Vagina (tissue), 2 donors: Measurements from ENCODE around the gene COTL1.
"Not testable (repeated sequence)": the region's sequence is repeated elsewhere in the genome, so short reads cannot be mapped to it uniquely, and the experiment has no call there.

Experiments
- POLR2A ChIP-seq, 2 donors: fragments of 450-650 bp; IDR thresholded peaks; one replicate each; pipeline ENCODE4 v1.6.1; 2017; ENCODE audit warnings: antibody characterized with exemption in 2 of 2, mild to moderate bottlenecking in 2 of 2, moderate library complexity in 2 of 2
- POLR2AphosphoS5 ChIP-seq, 2 donors: sonication (generic); formaldehyde crosslinking; IDR thresholded peaks; one replicate each; pipeline ENCODE4 v1.9.0; 2017; ENCODE audit warnings: antibody characterized with exemption in 2 of 2, mild to moderate bottlenecking in 2 of 2, low read depth in 1 of 2; ENCODE audit not compliant: insufficient read depth in 1 of 2
- TF ChIP-seq, protein P1 (sequence below), 3 experiments: fragments of 450-650 bp in 2 of 3; fragments of 200-600 bp in 1 of 3; sonication (generic) in 1 of 3; IDR thresholded peaks; one replicate each; pipeline ENCODE4 v1.5.1; 2017 to 2019; ENCODE audit warnings: antibody characterized with exemption in 3 of 3, mild to moderate bottlenecking in 2 of 3, moderate library complexity in 2 of 3

DNA sequence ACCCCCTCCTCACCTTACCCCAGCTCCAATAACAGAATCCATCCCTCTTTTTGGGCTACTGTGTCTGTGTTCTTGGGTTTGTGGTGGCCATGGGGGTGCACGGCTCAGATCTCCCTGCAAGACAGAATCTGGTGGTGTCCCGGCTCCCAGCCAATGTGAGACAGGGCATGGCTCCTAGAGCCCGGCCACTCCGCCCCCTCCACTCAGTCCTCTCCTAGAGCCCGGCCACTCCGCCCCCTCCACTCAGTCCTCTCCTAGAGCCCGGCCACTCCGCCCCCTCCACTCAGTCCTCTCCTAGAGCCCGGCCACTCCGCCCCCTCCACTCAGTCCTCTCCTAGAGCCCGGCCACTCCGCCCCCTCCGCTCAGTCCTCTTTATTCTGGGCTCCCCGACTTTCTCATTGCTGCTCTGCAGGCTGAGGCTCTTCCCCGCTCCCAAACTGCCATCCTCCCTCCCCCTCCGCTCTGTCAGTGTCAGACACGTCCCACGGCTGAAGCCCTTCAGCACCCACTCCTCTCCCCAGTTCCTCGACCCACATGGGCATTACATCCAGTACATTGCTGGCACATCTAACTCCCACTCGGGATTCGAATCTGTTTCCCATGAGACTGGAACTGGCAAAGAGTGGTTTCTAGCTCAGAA lies 92.8 kb downstream of the COTL1 start:
- TF ChIP-seq, protein P1, sequence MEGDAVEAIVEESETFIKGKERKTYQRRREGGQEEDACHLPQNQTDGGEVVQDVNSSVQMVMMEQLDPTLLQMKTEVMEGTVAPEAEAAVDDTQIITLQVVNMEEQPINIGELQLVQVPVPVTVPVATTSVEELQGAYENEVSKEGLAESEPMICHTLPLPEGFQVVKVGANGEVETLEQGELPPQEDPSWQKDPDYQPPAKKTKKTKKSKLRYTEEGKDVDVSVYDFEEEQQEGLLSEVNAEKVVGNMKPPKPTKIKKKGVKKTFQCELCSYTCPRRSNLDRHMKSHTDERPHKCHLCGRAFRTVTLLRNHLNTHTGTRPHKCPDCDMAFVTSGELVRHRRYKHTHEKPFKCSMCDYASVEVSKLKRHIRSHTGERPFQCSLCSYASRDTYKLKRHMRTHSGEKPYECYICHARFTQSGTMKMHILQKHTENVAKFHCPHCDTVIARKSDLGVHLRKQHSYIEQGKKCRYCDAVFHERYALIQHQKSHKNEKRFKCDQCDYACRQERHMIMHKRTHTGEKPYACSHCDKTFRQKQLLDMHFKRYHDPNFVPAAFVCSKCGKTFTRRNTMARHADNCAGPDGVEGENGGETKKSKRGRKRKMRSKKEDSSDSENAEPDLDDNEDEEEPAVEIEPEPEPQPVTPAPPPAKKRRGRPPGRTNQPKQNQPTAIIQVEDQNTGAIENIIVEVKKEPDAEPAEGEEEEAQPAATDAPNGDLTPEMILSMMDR (IDR thresholded peaks at IDR 0.05): not testable (repeated sequence)
- TF ChIP-seq POLR2A (IDR thresholded peaks at IDR 0.05); POLR2AphosphoS5 (IDR thresholded peaks at IDR 0.05; ENCODE audit: insufficient read depth in 1 of 2, low read depth in 1 of 2): not testable (repeated sequence)
